ENCODE measurements around the gene NOL9.

DNA sequence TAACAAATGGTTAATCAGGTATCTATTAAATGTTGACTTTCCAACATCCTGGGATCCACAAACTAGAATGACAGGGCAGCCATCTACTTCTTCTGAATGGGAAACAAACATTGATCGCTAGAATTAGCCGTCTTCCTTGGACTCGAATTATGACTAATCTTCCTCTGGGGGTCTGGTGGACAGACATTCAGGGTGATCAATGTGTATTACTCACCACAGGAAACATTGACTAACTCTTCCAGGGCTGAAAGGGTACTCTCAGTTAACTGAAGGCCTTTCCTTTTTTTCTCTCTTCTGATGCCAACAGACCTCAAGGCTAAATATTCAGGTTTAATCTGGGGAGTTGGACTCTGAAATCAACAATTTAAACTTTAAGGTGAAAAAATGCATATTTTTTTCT, 9.5 kb downstream of the NOL9 start:
- TF ChIP-seq, protein P1, sequence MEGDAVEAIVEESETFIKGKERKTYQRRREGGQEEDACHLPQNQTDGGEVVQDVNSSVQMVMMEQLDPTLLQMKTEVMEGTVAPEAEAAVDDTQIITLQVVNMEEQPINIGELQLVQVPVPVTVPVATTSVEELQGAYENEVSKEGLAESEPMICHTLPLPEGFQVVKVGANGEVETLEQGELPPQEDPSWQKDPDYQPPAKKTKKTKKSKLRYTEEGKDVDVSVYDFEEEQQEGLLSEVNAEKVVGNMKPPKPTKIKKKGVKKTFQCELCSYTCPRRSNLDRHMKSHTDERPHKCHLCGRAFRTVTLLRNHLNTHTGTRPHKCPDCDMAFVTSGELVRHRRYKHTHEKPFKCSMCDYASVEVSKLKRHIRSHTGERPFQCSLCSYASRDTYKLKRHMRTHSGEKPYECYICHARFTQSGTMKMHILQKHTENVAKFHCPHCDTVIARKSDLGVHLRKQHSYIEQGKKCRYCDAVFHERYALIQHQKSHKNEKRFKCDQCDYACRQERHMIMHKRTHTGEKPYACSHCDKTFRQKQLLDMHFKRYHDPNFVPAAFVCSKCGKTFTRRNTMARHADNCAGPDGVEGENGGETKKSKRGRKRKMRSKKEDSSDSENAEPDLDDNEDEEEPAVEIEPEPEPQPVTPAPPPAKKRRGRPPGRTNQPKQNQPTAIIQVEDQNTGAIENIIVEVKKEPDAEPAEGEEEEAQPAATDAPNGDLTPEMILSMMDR (IDR thresholded peaks at IDR 0.05; ENCODE audit: low read length) = no peak
- no peak for TF ChIP-seq EZH2 (IDR thresholded peaks at IDR 0.05; ENCODE audit: borderline replicate concordance, low read length)

Measured in OCI-LY1 (cell line).